ENCODE data around the gene ZNF521.

Gene ZNF521
- 0.05 to 4.2 (median 0.19) reads per million in 17 experiments for total RNA-seq

GRCh38 chr18:25351777-25352628, at the start of gene ZNF521:
Gene ZNF521, minus strand, starts transcription at chr18:25352166. Its CDS starts 1,220 bp downstream, at chr18:25350946.
- DNase-seq = peak; percentile 69 to 90 (median 82)

GRCh38 chr18:25399554-25399953, 47.6 kb upstream of the ZNF521 start:
- DNase-seq = no peak

- DNase-seq = no peak
These were observed 40.2 kb upstream of the ZNF521 start for GRCh38 chr18:25392192-25392591.

GRCh38 chr18:25373432-25374179, 21.6 kb upstream of the ZNF521 start:
- no peak for DNase-seq

GRCh38 chr18:25370391-25370790, 18.4 kb upstream of the ZNF521 start:
- DNase-seq = no peak

- no peak for DNase-seq
These were observed 13.3 kb upstream of the ZNF521 start for GRCh38 chr18:25365242-25365641.

GRCh38 chr18:25364732-25365131, 12.8 kb upstream of the ZNF521 start:
- DNase-seq = no peak

GRCh38 chr18:25360301-25360899, 8.4 kb upstream of the ZNF521 start:
- peak; percentile 24 to 76 (median 53) for DNase-seq

- no peak for DNase-seq
These were observed 1.1 kb upstream of the ZNF521 start for GRCh38 chr18:25353080-25353479.

- no peak for DNase-seq
These were observed 651 bp upstream of the ZNF521 start for GRCh38 chr18:25352629-25353005.

GRCh38 chr18:25351280-25351775, 638 bp downstream of the ZNF521 start:
- no peak for DNase-seq

GRCh38 chr18:25350489-25351251, 1.3 kb downstream of the ZNF521 start:
- DNase-seq = peak; percentile 27 to 70 (median 46)

- peak in 1 of 4 experiments; percentile 9 for DNase-seq
These were observed 2.0 kb downstream of the ZNF521 start for GRCh38 chr18:25349926-25350487.

GRCh38 chr18:25349131-25349925, 2.6 kb downstream of the ZNF521 start:
- peak; percentile 8 to 62 (median 38) for DNase-seq

GRCh38 chr18:25348386-25349130, 3.4 kb downstream of the ZNF521 start:
- DNase-seq = no peak

GRCh38 chr18:25346561-25346960, 5.4 kb downstream of the ZNF521 start:
- DNase-seq = no peak

- DNase-seq = no peak
These were observed 6.7 kb downstream of the ZNF521 start for GRCh38 chr18:25345081-25345866.

GRCh38 chr18:25341831-25342230, 10.1 kb downstream of the ZNF521 start:
- no peak for DNase-seq

- no peak for DNase-seq
These were observed 11.2 kb downstream of the ZNF521 start for GRCh38 chr18:25340762-25341161.
